Hindlimb muscle (tissue), 1 donor: ENCODE data around the gene RFX2. TPM values are rescaled to one million over a fixed set of nuclear protein-coding genes. Genes with fewer than 3 reads are reported as not detected.
"Not testable (repeated sequence)": the region's sequence is repeated elsewhere in the genome, so short reads cannot be mapped to it uniquely, and the experiment has no call there.

Source experiments
- DNase-seq: peaks from one replicate; pipeline ENCODE4 v3.0.0-alpha.2; 2013
- polyA plus RNA-seq: library from polyadenylated mRNA; unstranded; fragments of 120-200 nt; gene quantifications from one replicate; pipeline ENCODE4 v1.2.1, GENCODE V29; 2013; ENCODE audit not compliant: insufficient read length

RFX2 gene
- polyA plus RNA-seq, 1 donor = 5.4 TPM

GRCh38 chr19:5988517-5989387, 121.5 kb downstream of the RFX2 start:
- no peak for DNase-seq

- peak; percentile 83 for DNase-seq
Measured at GRCh38 chr19:5987077-5987818, 123.1 kb downstream of the RFX2 start.

GRCh38 chr19:5985837-5986236, 124.5 kb downstream of the RFX2 start:
- not testable (repeated sequence) for DNase-seq

- DNase-seq = no peak
Measured at GRCh38 chr19:5985098-5985783, 125.1 kb downstream of the RFX2 start.

- peak; percentile 63 for DNase-seq
Measured at GRCh38 chr19:5984600-5984999, 125.7 kb downstream of the RFX2 start.

- no peak for DNase-seq
Measured at GRCh38 chr19:5983367-5983955, 126.8 kb downstream of the RFX2 start.

- no peak for DNase-seq
Measured at GRCh38 chr19:5978606-5979552, 131.4 kb downstream of the RFX2 start.

- peak; percentile 100 for DNase-seq
Measured at GRCh38 chr19:5977785-5978605, 132.3 kb downstream of the RFX2 start, which contains the start of gene RANBP3. RANBP3 (minus strand) TSS chr19:5978140; CDS start chr19:5978082, 58 bp downstream.

- DNase-seq = no peak
Measured at GRCh38 chr19:5977222-5977784, 133.0 kb downstream of the RFX2 start.

GRCh38 chr19:5976768-5977167, 133.5 kb downstream of the RFX2 start:
- DNase-seq = no peak

- DNase-seq = no peak
Measured at GRCh38 chr19:5975388-5975728, 134.9 kb downstream of the RFX2 start.

GRCh38 chr19:5974721-5975387, 135.4 kb downstream of the RFX2 start:
- DNase-seq = no peak

GRCh38 chr19:5973867-5974635, 136.2 kb downstream of the RFX2 start:
- DNase-seq = no peak

GRCh38 chr19:5973376-5973775, 136.9 kb downstream of the RFX2 start:
- no peak for DNase-seq

- no peak for DNase-seq
Measured at GRCh38 chr19:5972355-5972731, 138.0 kb downstream of the RFX2 start.

GRCh38 chr19:5971714-5972354, 138.5 kb downstream of the RFX2 start:
- DNase-seq = no peak

- no peak for DNase-seq
Measured at GRCh38 chr19:5969476-5969875, 140.8 kb downstream of the RFX2 start.
